GM23248 (cell line): ENCODE results near the gene LIPF. TPM values are rescaled to one million over a fixed set of nuclear protein-coding genes. Genes with fewer than 3 reads are reported as not detected.

Source experiments
- DNase-seq: peaks from one replicate; pipeline ENCODE4 v3.0.0-alpha.2; 2015
- H2AFZ ChIP-seq: fragments of 200-600 bp; sonication (generic); 2 replicates; pipeline ENCODE4 v1.6.1; 2016; ENCODE audit warnings: antibody characterized with exemption
- H3F3A ChIP-seq: fragments of 200-600 bp; sonication (generic); 2 replicates; pipeline ENCODE4 v1.6.1; 2016; ENCODE audit warnings: mild to moderate bottlenecking, antibody characterized with exemption, mixed run types; ENCODE audit not compliant: insufficient read depth
- H3K27ac ChIP-seq: fragments of 200-600 bp; sonication (generic); 2 replicates; pipeline ENCODE4 v1.5.1; 2016; ENCODE audit warnings: mild to moderate bottlenecking
- H3K27me3 ChIP-seq: fragments of 200-600 bp; sonication (generic); replicated peaks from 2 replicates; pipeline ENCODE4 v1.6.1; 2016; ENCODE audit warnings: mild to moderate bottlenecking; ENCODE audit not compliant: insufficient read depth
- H3K36me3 ChIP-seq: fragments of 200-600 bp; sonication (generic); 2 replicates; pipeline ENCODE4 v1.6.1; 2016; ENCODE audit warnings: low read depth, mild to moderate bottlenecking
- H3K4me1 ChIP-seq: fragments of 200-600 bp; sonication (generic); 2 replicates; pipeline ENCODE4 v1.6.1; 2016; ENCODE audit warnings: mild to moderate bottlenecking; ENCODE audit not compliant: insufficient read depth
- H3K4me2 ChIP-seq: fragments of 200-600 bp; sonication (generic); one replicate; pipeline ENCODE4 v1.6.1; 2016; ENCODE audit warnings: mild to moderate bottlenecking; ENCODE audit not compliant: unreplicated experiment
- H3K4me3 ChIP-seq: fragments of 200-600 bp; sonication (generic); 2 replicates; pipeline ENCODE4 v1.5.1; 2016; ENCODE audit warnings: mild to moderate bottlenecking
- H3K79me2 ChIP-seq: fragments of 200-600 bp; sonication (generic); 2 replicates; pipeline ENCODE4 v1.6.1; 2016; ENCODE audit warnings: mild to moderate bottlenecking; ENCODE audit not compliant: insufficient read depth
- H3K9ac ChIP-seq: fragments of 200-600 bp; sonication (generic); 2 replicates; pipeline ENCODE4 v1.6.1; 2016; ENCODE audit warnings: mild to moderate bottlenecking
- H3K9me2 ChIP-seq: fragments of 200-600 bp; sonication (generic); 2 replicates; pipeline ENCODE4 v1.6.1; 2016; ENCODE audit warnings: mixed run types, mild to moderate bottlenecking, moderate library complexity; ENCODE audit not compliant: insufficient read depth
- H3K9me3 ChIP-seq: fragments of 200-600 bp; sonication (generic); one replicate; pipeline ENCODE4 v1.6.1; 2017; ENCODE audit warnings: low read depth
- H4K20me1 ChIP-seq: fragments of 200-600 bp; sonication (generic); 2 replicates; pipeline ENCODE4 v1.6.0; 2016; ENCODE audit not compliant: insufficient read depth
- EZH2 ChIP-seq: fragments of 200-600 bp; sonication (generic); IDR thresholded peaks from 2 replicates; pipeline ENCODE4 v1.6.1; 2018; ENCODE audit warnings: antibody characterized with exemption, mild to moderate bottlenecking; ENCODE audit not compliant: insufficient read depth, poor library complexity, severe bottlenecking
- EZH2phosphoT487 ChIP-seq: fragments of 200-600 bp; sonication (generic); IDR thresholded peaks from 2 replicates; pipeline ENCODE4 v1.6.1; 2018; ENCODE audit warnings: antibody characterized with exemption, moderate library complexity, mild to moderate bottlenecking, low read depth; ENCODE audit not compliant: insufficient read depth
- WGBS, 2 experiments: methylation state at CpG; one replicate each; pipeline ENCODE4 v1.1.6; 2015 to 2017; ENCODE audit warnings: low lambda C conversion rate in 2 of 2, low coverage in 1 of 2; ENCODE audit errors: missing lambda C conversion rate in 2 of 2; 5-methylcytosine and 5-hydroxymethylcytosine counted together
- in situ Hi-C: fragments of 300-500 bp; cut with MboI; formaldehyde crosslinking; loops from 2 replicates; pipeline ENCODE4 v1.15.0; 2020
- polyA plus RNA-seq: library from polyadenylated mRNA; unstranded; fragments of >200 nt; fragmentation: Nextera tagmentation; extraction: Ambion mirVana; gene quantifications from 2 replicates; pipeline ENCODE4 v1.2.1, GENCODE V29; 2016
- total RNA-seq: library from RNA; depleted of rRNA; stranded (reverse); fragments of >200 nt; shearing (Covaris generic); gene quantifications from 2 replicates; pipeline ENCODE4 v1.2.3, GENCODE V29; 2014; rRNA removed

Gene LIPF
- total and polyA plus RNA-seq, 2 experiments from 2014 or later = not detected

DNA sequence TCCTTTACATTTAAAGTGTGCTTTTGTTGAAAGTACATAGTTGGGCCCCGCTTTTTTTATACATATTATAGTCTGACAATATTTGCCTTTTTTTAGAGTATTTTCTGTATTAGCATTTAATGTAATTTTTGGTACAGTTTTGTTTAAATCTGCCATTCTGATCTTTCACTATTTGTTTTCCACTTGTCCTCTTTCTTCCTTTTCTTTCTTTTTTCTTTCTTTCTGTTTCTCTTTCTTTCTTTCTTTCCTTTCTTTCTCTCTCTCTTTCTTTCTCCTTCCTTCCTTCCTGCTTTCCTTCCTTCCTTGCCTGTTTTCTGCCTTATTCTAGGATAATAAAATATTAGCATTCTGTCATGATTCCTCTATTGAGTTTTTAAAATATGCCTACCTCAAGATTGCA is 51.3 kb downstream of the LIPF start:
- no peaks in the 10 kb centered on the region for H3K9me3 ChIP-seq
- H3F3A ChIP-seq = 0 out of 2 replicates have a peak, but pooled peaks cover 3% of the 10 kb centered on the region
- in situ Hi-C loops = no loop called here
- no peaks in the 10 kb centered on the region for H3K9me2 ChIP-seq
- TF ChIP-seq EZH2 (no peak), EZH2phosphoT487 (no peak)
- no peaks in the 10 kb centered on the region for H3K36me3 ChIP-seq
- H3K27ac ChIP-seq = no peak overlapping the region
- H3K79me2 ChIP-seq = no peaks in the 10 kb centered on the region
- no peak overlapping the region for H3K4me2 ChIP-seq
- no peaks in the 10 kb centered on the region for H3K4me1 ChIP-seq
- no peak overlapping the region for H2AFZ ChIP-seq
- 88 to 93% methylated on average over 1 of the region's 1 CpG for WGBS, 2 experiments
- no peaks in the 10 kb centered on the region for H4K20me1 ChIP-seq
- H3K4me3 ChIP-seq = no peak overlapping the region
- H3K27me3 ChIP-seq = peaks cover 26% of the 10 kb centered on the region
- DNase-seq = no peak
- no peak overlapping the region for H3K9ac ChIP-seq

GRCh38 chr10:88721392-88721791 is 57.1 kb downstream of the LIPF start:
- Histone ChIP-seq H3K36me3 (no peaks in the 10 kb centered on the region), H3K9ac (no peak overlapping the region), H3K27ac (no peak overlapping the region), H3K9me3 (no peaks in the 10 kb centered on the region), H3K9me2 (no peaks in the 10 kb centered on the region), H3K27me3 (peaks cover 20% of the 10 kb centered on the region), H4K20me1 (no peaks in the 10 kb centered on the region), H3K4me3 (no peak overlapping the region), H3K4me2 (no peak overlapping the region), H3K4me1 (no peaks in the 10 kb centered on the region), H3K79me2 (no peaks in the 10 kb centered on the region), H2AFZ (no peak overlapping the region), H3F3A (no peaks in the 10 kb centered on the region)
- in situ Hi-C loops = no loop called here
- TF ChIP-seq EZH2phosphoT487 (no peak), EZH2 (no peak)
- 55 to 72% methylated on average over 4 of the region's 4 CpGs for WGBS, 2 experiments
- DNase-seq = no peak

- Histone ChIP-seq H3K9me2 (no peaks in the 10 kb centered on the region), H3K79me2 (no peaks in the 10 kb centered on the region), H3K4me1 (no peaks in the 10 kb centered on the region), H2AFZ (no peak overlapping the region), H3K27me3 (peaks cover 17% of the 10 kb centered on the region), H3K9ac (no peak overlapping the region), H3K4me2 (no peak overlapping the region), H3K36me3 (no peaks in the 10 kb centered on the region), H3K27ac (no peak overlapping the region), H3K9me3 (no peaks in the 10 kb centered on the region), H3F3A (no peaks in the 10 kb centered on the region), H4K20me1 (no peaks in the 10 kb centered on the region), H3K4me3 (no peak overlapping the region)
- in situ Hi-C loops = no loop called here
- WGBS, 2 experiments = 21 to 31% methylated on average over 1 of the region's 1 CpG
- TF ChIP-seq EZH2phosphoT487 (no peak), EZH2 (no peak)
- no peak for DNase-seq
Measured at GRCh38 chr10:88725798-88726197, 61.6 kb downstream of the LIPF start.

- Histone ChIP-seq H3K79me2 (no peaks in the 10 kb centered on the region), H3K9ac (no peak overlapping the region), H3K27me3 (peaks cover 17% of the 10 kb centered on the region), H3K27ac (no peak overlapping the region), H3K4me2 (no peak overlapping the region), H3K9me3 (no peaks in the 10 kb centered on the region), H3K4me3 (no peak overlapping the region), H3K36me3 (no peaks in the 10 kb centered on the region), H3F3A (no peaks in the 10 kb centered on the region), H3K4me1 (no peaks in the 10 kb centered on the region), H4K20me1 (no peaks in the 10 kb centered on the region), H2AFZ (no peak overlapping the region), H3K9me2 (no peaks in the 10 kb centered on the region)
- whole genome bisulfite sequencing, 2 experiments = 68 to 72% methylated on average over 29 to 30 of the region's 30 CpGs
- in situ Hi-C loops = no loop called here
- TF ChIP-seq EZH2 = no peak
- no peak for TF ChIP-seq EZH2phosphoT487
- peak; percentile 22 for DNase-seq
Measured at GRCh38 chr10:88728107-88728763, 64.0 kb downstream of the LIPF start.

Other genes with a start within 250 kb of the LIPF start
- gene RNLS, start 81.1 kb upstream of the LIPF start, total RNA-seq = 15.3 and 23.1 TPM in 2 replicates
- 9.3 and 11.5 TPM in 2 replicates for gene RNLS, start 81.1 kb upstream of the LIPF start, polyA plus RNA-seq
- not detected in 2 replicates for gene LIPJ, start 77.7 kb upstream of the LIPF start, total RNA-seq
- 0.18 TPM in 1 of 2 replicates, not detected in the other for gene LIPJ, start 77.7 kb upstream of the LIPF start, polyA plus RNA-seq
- gene LIPK, start 41.8 kb downstream of the LIPF start, total RNA-seq = not detected in 2 replicates
- gene LIPK, start 41.8 kb downstream of the LIPF start, polyA plus RNA-seq = not detected in 2 replicates
- not detected in 2 replicates for gene LIPN, start 95.6 kb downstream of the LIPF start, total RNA-seq
- gene LIPN, start 95.6 kb downstream of the LIPF start, polyA plus RNA-seq = not detected in 2 replicates
- not detected in 2 replicates for gene LIPM, start 138.3 kb downstream of the LIPF start, total RNA-seq
- gene LIPM, start 138.3 kb downstream of the LIPF start, polyA plus RNA-seq = not detected in 2 replicates
- 0.22 TPM in 1 of 2 replicates, not detected in the other for gene ANKRD22, start 187.4 kb downstream of the LIPF start, total RNA-seq
- not detected in 2 replicates for gene ANKRD22, start 187.4 kb downstream of the LIPF start, polyA plus RNA-seq
- gene STAMBPL1, start 215.8 kb downstream of the LIPF start, total RNA-seq = 22.4 and 23.9 TPM in 2 replicates
- 13.3 and 15.1 TPM in 2 replicates for gene STAMBPL1, start 215.8 kb downstream of the LIPF start, polyA plus RNA-seq